H9 (cell line): ENCODE results near the gene PIGBOS1. TPM values are rescaled to one million over a fixed set of nuclear protein-coding genes. Genes with fewer than 3 reads are reported as not detected.
A peak's percentile ranks its signal among the peaks of the same experiment; 100 is the strongest.

Experiments
- DNase-seq: peaks from one replicate; pipeline ENCODE4 v3.0.0-alpha.2; 2017
- H2AFZ ChIP-seq: one replicate; pipeline ENCODE4 v1.6.1; 2013; ENCODE audit warnings: mild to moderate bottlenecking, low read length, control low read depth, moderate library complexity
- H2AK5ac ChIP-seq: 2 replicates; pipeline ENCODE4 v1.6.1; 2013; ENCODE audit warnings: low read length, control low read depth, mixed read lengths; ENCODE audit not compliant: insufficient read length
- H2BK120ac ChIP-seq: one replicate; pipeline ENCODE4 v1.6.1; 2013; ENCODE audit warnings: low read depth, mild to moderate bottlenecking, low read length, control low read depth, inconsistent platforms; ENCODE audit not compliant: poor library complexity, severe bottlenecking
- H2BK12ac ChIP-seq: 2 replicates; pipeline ENCODE4 v1.6.1; 2013; ENCODE audit warnings: low read length, control low read depth, mixed read lengths, low read depth; ENCODE audit not compliant: insufficient read length
- H2BK15ac ChIP-seq: 2 replicates; pipeline ENCODE4 v1.6.1; 2013; ENCODE audit warnings: low read depth, low read length, control low read depth
- H2BK20ac ChIP-seq: one replicate; pipeline ENCODE4 v1.6.1; 2013; ENCODE audit warnings: low read depth, mild to moderate bottlenecking, low read length, control low read depth, inconsistent platforms; ENCODE audit not compliant: poor library complexity, severe bottlenecking
- H2BK5ac ChIP-seq: 2 replicates; pipeline ENCODE4 v1.6.1; 2013; ENCODE audit warnings: low read length, control low read depth, mixed read lengths; ENCODE audit not compliant: insufficient read length
- H3K14ac ChIP-seq: 2 replicates; pipeline ENCODE4 v1.6.1; 2013; ENCODE audit warnings: low read length, control low read depth; ENCODE audit not compliant: insufficient read depth
- H3K18ac ChIP-seq: 2 replicates; pipeline ENCODE4 v1.6.1; 2013; ENCODE audit warnings: low read depth, mild to moderate bottlenecking, mixed read lengths, low read length, control low read depth; ENCODE audit not compliant: insufficient read length
- H3K23ac ChIP-seq: 2 replicates; pipeline ENCODE4 v1.6.1; 2013; ENCODE audit warnings: low read length, control low read depth, mixed read lengths, low read depth; ENCODE audit not compliant: insufficient read length
- H3K23me2 ChIP-seq: 2 replicates; pipeline ENCODE4 v1.6.1; 2013; ENCODE audit warnings: low read depth, mild to moderate bottlenecking, mixed read lengths, low read length, control low read depth; ENCODE audit not compliant: insufficient read length, poor library complexity, severe bottlenecking
- H3K27ac ChIP-seq: 2 replicates; pipeline ENCODE4 v1.5.1; 2013; ENCODE audit warnings: low read length, control low read depth, mixed read lengths, low read depth; ENCODE audit not compliant: insufficient read length
- H3K27me3 ChIP-seq: 2 replicates; pipeline ENCODE4 v1.6.1; 2013; ENCODE audit warnings: low read length, control low read depth, inconsistent platforms; ENCODE audit not compliant: insufficient read depth
- H3K4ac ChIP-seq: 2 replicates; pipeline ENCODE4 v1.6.1; 2013; ENCODE audit warnings: low read depth, mild to moderate bottlenecking, control low read depth, inconsistent platforms, low read length, moderate library complexity
- H3K4me1 ChIP-seq: 2 replicates; pipeline ENCODE4 v1.6.1; 2013; ENCODE audit warnings: low read length, control low read depth, inconsistent platforms; ENCODE audit not compliant: insufficient read depth
- H3K4me2 ChIP-seq: 2 replicates; pipeline ENCODE4 v1.6.1; 2013; ENCODE audit warnings: low read length, control low read depth, mixed read lengths; ENCODE audit not compliant: insufficient read length, insufficient read depth
- H3K56ac ChIP-seq: 2 replicates; pipeline ENCODE4 v1.6.1; 2013; ENCODE audit warnings: low read depth, mild to moderate bottlenecking, mixed read lengths, low read length, control low read depth; ENCODE audit not compliant: insufficient read length
- H3K79me1 ChIP-seq: 2 replicates; pipeline ENCODE4 v1.6.1; 2013; ENCODE audit warnings: low read depth, mild to moderate bottlenecking, moderate library complexity, low read length, control low read depth, inconsistent platforms; ENCODE audit not compliant: insufficient read depth, poor library complexity, severe bottlenecking
- H3K79me2 ChIP-seq: 2 replicates; pipeline ENCODE4 v1.6.1; 2013; ENCODE audit warnings: low read length, control low read depth, inconsistent platforms; ENCODE audit not compliant: insufficient read depth
- H3K9ac ChIP-seq: 2 replicates; pipeline ENCODE4 v1.6.1; 2013; ENCODE audit warnings: low read length, control low read depth, mixed read lengths; ENCODE audit not compliant: insufficient read length; ENCODE audit errors: extremely low read depth
- H3K9me3 ChIP-seq: one replicate; pipeline ENCODE4 v1.6.1; 2013; ENCODE audit warnings: low read depth, low read length, inconsistent platforms; ENCODE audit not compliant: control insufficient read depth
- H3T11ph ChIP-seq: one replicate; pipeline ENCODE4 v1.6.1; 2013; ENCODE audit warnings: mild to moderate bottlenecking, low read length, control low read depth, inconsistent platforms
- H4K20me1 ChIP-seq: one replicate; pipeline ENCODE4 v1.6.1; 2013; ENCODE audit not compliant: control insufficient read depth, insufficient read length, insufficient read depth
- H4K5ac ChIP-seq: 2 replicates; pipeline ENCODE4 v1.6.1; 2013; ENCODE audit warnings: low read depth, mild to moderate bottlenecking, mixed read lengths, low read length, control low read depth; ENCODE audit not compliant: insufficient read length
- H4K8ac ChIP-seq: replicated peaks from 2 replicates; pipeline ENCODE4 v1.6.1; 2013; ENCODE audit warnings: low read length, control low read depth, mixed read lengths, low read depth; ENCODE audit not compliant: insufficient read length
- H4K91ac ChIP-seq: 2 replicates; pipeline ENCODE4 v1.6.1; 2013; ENCODE audit warnings: low read depth, mild to moderate bottlenecking, moderate library complexity, mixed read lengths, low read length, control low read depth; ENCODE audit not compliant: insufficient read length
- H3K27ac Mint-ChIP-seq, 3 experiments: 2 replicates in 2 of 3; 3 replicates in 1 of 3; pipeline ENCODE4 v1.8.0; 2020 to 2021; ENCODE audit warnings: mixed read lengths in 3 of 3, mild to moderate bottlenecking in 1 of 3, moderate library complexity in 1 of 3
- H3K27me3 Mint-ChIP-seq: 2 replicates; pipeline ENCODE4 v1.8.0; 2021; ENCODE audit warnings: low read depth, mild to moderate bottlenecking, moderate library complexity, mixed read lengths
- H3K36me3 Mint-ChIP-seq, 3 experiments: 2 replicates in 2 of 3; 3 replicates in 1 of 3; pipeline ENCODE4 v1.8.0; 2020 to 2021; ENCODE audit warnings: low read depth in 3 of 3, mixed read lengths in 3 of 3; ENCODE audit not compliant: insufficient read depth in 1 of 3
- H3K4me1 Mint-ChIP-seq, 2 experiments: 2 replicates each; pipeline ENCODE4 v1.8.0; 2020; ENCODE audit warnings: mixed read lengths in 2 of 2
- H3K4me3 Mint-ChIP-seq, 2 experiments: 2 replicates in 1 of 2; 3 replicates in 1 of 2; pipeline ENCODE4 v1.8.0; 2020 to 2021; ENCODE audit warnings: mild to moderate bottlenecking in 2 of 2, mixed read lengths in 2 of 2, moderate library complexity in 1 of 2
- H3K9me3 Mint-ChIP-seq, 2 experiments: 2 replicates in 1 of 2; 3 replicates in 1 of 2; pipeline ENCODE4 v1.8.0; 2020; ENCODE audit warnings: mild to moderate bottlenecking in 2 of 2, mixed read lengths in 2 of 2, moderate library complexity in 1 of 2
- WGBS: extraction: QIAGEN DNeasy Blood & Tissue Kit; methylation state at CpG from one replicate; pipeline ENCODE4 v1.1.7; 2013; ENCODE audit warnings: missing lambda C conversion rate, low lambda C conversion rate, mixed read lengths; ENCODE audit not compliant: insufficient read length; ENCODE audit errors: extremely low coverage; 5-methylcytosine and 5-hydroxymethylcytosine counted together
- total RNA-seq: library from RNA; stranded (reverse); gene quantifications from 2 replicates; pipeline ENCODE4 v1.2.1, GENCODE V29; 2021
- TF ChIP-seq, protein P1 (sequence below): fragments of 200-600 bp; sonication (generic); conservative IDR thresholded peaks from 3 replicates; pipeline ENCODE4 v1.8.0; 2021; ENCODE audit warnings: antibody characterized with exemption, mild to moderate bottlenecking

The PIGBOS1 gene
- total RNA-seq, 1 experiment from 2014 or later: 10.4 TPM

DNA sequence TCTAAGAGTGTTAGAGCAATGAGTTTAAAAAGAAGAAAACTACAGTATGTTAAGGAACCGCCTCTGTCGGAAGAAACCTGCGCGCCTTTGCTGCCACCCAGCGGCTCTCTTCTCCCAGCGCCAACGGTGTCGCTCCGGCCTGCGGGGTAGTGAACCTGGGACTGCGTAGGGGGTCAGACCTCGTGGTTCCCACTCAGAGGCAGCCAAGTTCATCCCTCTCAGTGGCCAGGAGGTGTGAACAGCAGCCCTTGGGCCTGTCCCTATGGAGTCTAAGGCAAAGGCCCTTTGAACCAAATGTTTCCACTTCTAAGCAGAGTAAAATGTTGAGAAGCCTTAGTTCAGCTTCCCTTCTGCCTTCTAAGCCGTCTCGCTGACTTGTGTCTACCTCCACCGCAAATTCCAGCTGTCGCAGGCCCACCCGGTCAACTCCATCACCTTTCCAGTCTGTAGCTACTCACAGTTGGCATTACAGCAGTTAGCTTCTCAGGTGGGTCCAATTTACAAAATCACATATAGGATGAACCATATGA is 28.3 kb downstream of the PIGBOS1 start:
- no peaks in the 10 kb centered on the region for H3K4me1 ChIP-seq
- Mint-ChIP-seq H3K9me3 (no peaks in the 10 kb centered on the region), H3K4me1 (peaks cover 6 to 10% of the 10 kb centered on the region in 2 experiments; a peak in 3 of 4 replicates), H3K4me3 (peak overlapping the region; percentile 74 to 83), H3K27ac (no peak overlapping the region), H3K36me3 (no peaks in the 10 kb centered on the region; a peak in 1 of 7 replicates), H3K27me3 (peaks cover 5% of the 10 kb centered on the region)
- peak overlapping the region; percentile 59 for H2AFZ ChIP-seq
- no peak overlapping the region for H2BK12ac ChIP-seq
- H3T11ph ChIP-seq: no peak overlapping the region
- H3K27ac ChIP-seq: no peak overlapping the region
- no peaks in the 10 kb centered on the region for H3K9me3 ChIP-seq
- H3K18ac ChIP-seq: no peak overlapping the region
- TF ChIP-seq, protein P1, sequence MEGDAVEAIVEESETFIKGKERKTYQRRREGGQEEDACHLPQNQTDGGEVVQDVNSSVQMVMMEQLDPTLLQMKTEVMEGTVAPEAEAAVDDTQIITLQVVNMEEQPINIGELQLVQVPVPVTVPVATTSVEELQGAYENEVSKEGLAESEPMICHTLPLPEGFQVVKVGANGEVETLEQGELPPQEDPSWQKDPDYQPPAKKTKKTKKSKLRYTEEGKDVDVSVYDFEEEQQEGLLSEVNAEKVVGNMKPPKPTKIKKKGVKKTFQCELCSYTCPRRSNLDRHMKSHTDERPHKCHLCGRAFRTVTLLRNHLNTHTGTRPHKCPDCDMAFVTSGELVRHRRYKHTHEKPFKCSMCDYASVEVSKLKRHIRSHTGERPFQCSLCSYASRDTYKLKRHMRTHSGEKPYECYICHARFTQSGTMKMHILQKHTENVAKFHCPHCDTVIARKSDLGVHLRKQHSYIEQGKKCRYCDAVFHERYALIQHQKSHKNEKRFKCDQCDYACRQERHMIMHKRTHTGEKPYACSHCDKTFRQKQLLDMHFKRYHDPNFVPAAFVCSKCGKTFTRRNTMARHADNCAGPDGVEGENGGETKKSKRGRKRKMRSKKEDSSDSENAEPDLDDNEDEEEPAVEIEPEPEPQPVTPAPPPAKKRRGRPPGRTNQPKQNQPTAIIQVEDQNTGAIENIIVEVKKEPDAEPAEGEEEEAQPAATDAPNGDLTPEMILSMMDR: peak; percentile 91
- DNase-seq: peak; percentile 88
- H3K4me2 ChIP-seq: peak overlapping the region; percentile 73
- H4K91ac ChIP-seq: no peak overlapping the region
- H2BK20ac ChIP-seq: no peak overlapping the region
- H3K9ac ChIP-seq: no peak overlapping the region
- H2BK120ac ChIP-seq: no peak overlapping the region
- H3K56ac ChIP-seq: no peak overlapping the region
- H4K5ac ChIP-seq: no peak overlapping the region
- no CpG with 5 or more reads among the region's 17 CpGs for WGBS
- no peak overlapping the region for H4K8ac ChIP-seq
- H3K14ac ChIP-seq: no peak overlapping the region
- no peak overlapping the region for H2AK5ac ChIP-seq
- no peak overlapping the region for H2BK15ac ChIP-seq
- no peaks in the 10 kb centered on the region for H3K27me3 ChIP-seq
- no peaks in the 10 kb centered on the region for H3K79me2 ChIP-seq
- H3K79me1 ChIP-seq: no peaks in the 10 kb centered on the region
- no peak overlapping the region for H3K4ac ChIP-seq
- H3K23me2 ChIP-seq: peaks cover 12% of the 10 kb centered on the region
- no peak overlapping the region for H3K23ac ChIP-seq
- H2BK5ac ChIP-seq: no peak overlapping the region
- no peaks in the 10 kb centered on the region for H4K20me1 ChIP-seq
